Renal pelvis (tissue), 3 donors: ENCODE results near the gene SMPD4. TPM values are rescaled to one million over a fixed set of nuclear protein-coding genes. Genes with fewer than 3 reads are reported as not detected.

Source experiments
- polyA plus RNA-seq, 3 donors: library from polyadenylated mRNA; unstranded; fragments of 120-200 nt; gene quantifications; one replicate each; pipeline ENCODE4 v1.2.1, GENCODE V29; 2013; ENCODE audit not compliant: insufficient read length in 3 of 3

SMPD4 gene
- polyA plus RNA-seq, 3 donors = 69.8 to 81.9 (median 76.6) TPM

Other genes with a start within 250 kb of the SMPD4 start
- gene RAB6C, start 201.9 kb downstream of the SMPD4 start, polyA plus RNA-seq = under 1 TPM; 0.04 to 0.52 (median 0.48) TPM
- gene POTEF, start 52.4 kb downstream of the SMPD4 start, polyA plus RNA-seq = under 1 TPM; 0.09 to 0.70 (median 0.10) TPM
- 10 to 100 TPM; 14.9 to 17.1 (median 16.8) TPM for gene CCDC74B, start 36.5 kb downstream of the SMPD4 start, polyA plus RNA-seq
- gene MZT2B, start 660 bp upstream of the SMPD4 start, polyA plus RNA-seq = 100 to 1,000 TPM; 123 to 200 (median 183) TPM
- not detected for gene TUBA3E, start 16.8 kb upstream of the SMPD4 start, polyA plus RNA-seq
- 10 to 100 TPM; 40.5 to 45.8 (median 43.9) TPM for gene IMP4, start 161.3 kb upstream of the SMPD4 start, polyA plus RNA-seq
- gene PTPN18, start 174.5 kb upstream of the SMPD4 start, polyA plus RNA-seq = 10 to 100 TPM; 29.9 to 42.6 (median 37.0) TPM